ENCODE results near the gene HIKESHI. TPM values are rescaled to one million over a fixed set of nuclear protein-coding genes. Genes with fewer than 3 reads are reported as not detected.
"Not testable (repeated sequence)": the region's sequence is repeated elsewhere in the genome, so short reads cannot be mapped to it uniquely, and the experiment has no call there.

HIKESHI gene
- total and polyA plus RNA-seq, 7 donors: 16.8 to 71.3 (median 59.8) TPM

- Histone ChIP-seq H3K9me3 (no peaks in the 10 kb centered on the region), H3K4me3 (no peak overlapping the region), H3K36me3 (peaks cover 0 to 15% (median 3%) of the 10 kb centered on the region in 4 donors), H3K4me1 (no peaks in the 10 kb centered on the region), H3K27ac (no peak overlapping the region), H3K27me3 (no peaks in the 10 kb centered on the region)
- intact Hi-C loops (cut with DNase I): loop anchor here (10.0 kb wide), 1 partner anchor 344 kb away; no protein-coding TSS in a partner anchor
- TF ChIP-seq POLR2A (IDR thresholded peaks at IDR 0.05) (no peak), POLR2AphosphoS5 (IDR thresholded peaks at IDR 0.05) (no peak), CTCF (IDR thresholded peaks at IDR 0.05) (no peak), EP300 (IDR thresholded peaks at IDR 0.05) (no peak)
- 69 to 76% methylated on average over 7 of the region's 7 CpGs for WGBS, 2 donors
- DNase-seq: no peak
Observed at GRCh38 chr11:86288776-86289507, 13.1 kb upstream of the HIKESHI start.

GRCh38 chr11:86289508-86290280 is 12.3 kb upstream of the HIKESHI start:
- not testable (repeated sequence) for H3K4me3 ChIP-seq, H3K27me3 ChIP-seq, H3K36me3 ChIP-seq, DNase-seq, H3K4me1 ChIP-seq, H3K9me3 ChIP-seq, H3K27ac ChIP-seq
- intact Hi-C loops (cut with DNase I): loop anchor here (10.0 kb wide), 1 partner anchor 345 kb away; no protein-coding TSS in a partner anchor
- 86 to 90% methylated on average over 9 of the region's 9 CpGs for WGBS, 2 donors

GRCh38 chr11:86291466-86292262 is 10.4 kb upstream of the HIKESHI start:
- H3K27ac ChIP-seq: no peak overlapping the region
- no peaks in the 10 kb centered on the region for H3K27me3 ChIP-seq
- DNase-seq: no peak
- no peaks in the 10 kb centered on the region for H3K36me3 ChIP-seq
- 42 to 46% methylated on average over 3 of the region's 3 CpGs for WGBS, 2 donors
- H3K4me3 ChIP-seq: no peak overlapping the region
- no peaks in the 10 kb centered on the region for H3K4me1 ChIP-seq
- H3K9me3 ChIP-seq: no peaks in the 10 kb centered on the region
- TF ChIP-seq EP300 (IDR thresholded peaks at IDR 0.05): no peak
- no peak for TF ChIP-seq POLR2A (IDR thresholded peaks at IDR 0.05)
- peak; percentile 8 to 33 (median 23) for TF ChIP-seq CTCF (IDR thresholded peaks at IDR 0.05)
- no peak for TF ChIP-seq POLR2AphosphoS5 (IDR thresholded peaks at IDR 0.05)
- intact Hi-C loops (cut with DNase I): no loop called here

GRCh38 chr11:86292912-86293616 is 9.0 kb upstream of the HIKESHI start:
- H3K27me3 ChIP-seq: no peaks in the 10 kb centered on the region
- WGBS, 2 donors: 85 to 90% methylated on average over 6 of the region's 6 CpGs
- no peaks in the 10 kb centered on the region for H3K36me3 ChIP-seq
- no peaks in the 10 kb centered on the region for H3K9me3 ChIP-seq
- DNase-seq: no peak
- intact Hi-C loops (cut with DNase I): no loop called here
- no peaks in the 10 kb centered on the region for H3K4me1 ChIP-seq
- H3K27ac ChIP-seq: no peak overlapping the region
- no peak overlapping the region for H3K4me3 ChIP-seq
- TF ChIP-seq EP300 (IDR thresholded peaks at IDR 0.05): no peak
- TF ChIP-seq POLR2AphosphoS5 (IDR thresholded peaks at IDR 0.05): no peak
- TF ChIP-seq POLR2A (IDR thresholded peaks at IDR 0.05): no peak
- TF ChIP-seq CTCF (IDR thresholded peaks at IDR 0.05): no peak
